ENCODE data around the gene TEAD4. TPM values are rescaled to one million over a fixed set of nuclear protein-coding genes. Genes with fewer than 3 reads are reported as not detected.

The TEAD4 gene
- total RNA-seq, 1 experiment from 2014 or later: 11.9 TPM

DNA sequence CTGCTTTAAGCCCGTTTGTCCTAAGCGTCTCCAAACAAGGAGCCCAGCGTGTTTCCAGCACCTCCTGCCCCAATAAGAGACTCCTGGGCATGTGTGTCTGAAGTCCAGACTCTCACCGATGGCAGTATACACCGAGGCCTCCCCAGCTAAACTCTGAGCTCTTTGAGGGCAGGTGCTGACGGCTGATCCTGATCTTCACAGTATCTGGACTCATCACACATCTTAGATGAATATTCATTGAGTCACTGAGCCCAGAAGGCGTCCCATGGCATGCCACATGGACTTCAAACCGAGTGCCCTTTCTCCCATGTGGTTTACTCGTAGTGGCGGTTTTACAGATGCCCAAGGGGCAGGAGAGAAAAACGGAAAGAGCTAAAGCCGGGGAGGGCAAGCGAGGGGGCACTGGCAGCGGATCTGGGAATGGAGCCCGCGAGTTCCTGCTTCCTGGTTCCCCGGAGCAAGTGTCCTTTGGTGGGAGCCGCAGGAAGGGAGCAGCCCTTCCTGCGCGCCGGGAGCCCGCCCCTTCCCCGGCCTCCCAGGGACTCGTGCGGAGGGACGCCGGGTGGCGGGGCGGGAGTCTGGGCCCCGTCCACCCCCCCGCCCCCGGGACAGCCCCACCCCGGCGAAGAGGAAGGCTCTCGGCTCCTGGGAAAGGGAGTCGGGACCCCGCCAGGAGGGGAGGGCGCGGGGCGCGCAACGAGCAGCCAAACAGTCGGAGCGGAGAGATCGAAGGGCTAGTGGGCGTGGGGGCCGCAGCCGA lies 585 bp upstream of the TEAD4 start:
- in situ Hi-C loops (cut with HindIII; ENCODE audit: low pct_unique_long_range_greater_than_20kb, low sequenced_read_pairs): no loop called here
- DNase-seq (ENCODE audit: low read depth, low spot score): peak; percentile 75

DNA sequence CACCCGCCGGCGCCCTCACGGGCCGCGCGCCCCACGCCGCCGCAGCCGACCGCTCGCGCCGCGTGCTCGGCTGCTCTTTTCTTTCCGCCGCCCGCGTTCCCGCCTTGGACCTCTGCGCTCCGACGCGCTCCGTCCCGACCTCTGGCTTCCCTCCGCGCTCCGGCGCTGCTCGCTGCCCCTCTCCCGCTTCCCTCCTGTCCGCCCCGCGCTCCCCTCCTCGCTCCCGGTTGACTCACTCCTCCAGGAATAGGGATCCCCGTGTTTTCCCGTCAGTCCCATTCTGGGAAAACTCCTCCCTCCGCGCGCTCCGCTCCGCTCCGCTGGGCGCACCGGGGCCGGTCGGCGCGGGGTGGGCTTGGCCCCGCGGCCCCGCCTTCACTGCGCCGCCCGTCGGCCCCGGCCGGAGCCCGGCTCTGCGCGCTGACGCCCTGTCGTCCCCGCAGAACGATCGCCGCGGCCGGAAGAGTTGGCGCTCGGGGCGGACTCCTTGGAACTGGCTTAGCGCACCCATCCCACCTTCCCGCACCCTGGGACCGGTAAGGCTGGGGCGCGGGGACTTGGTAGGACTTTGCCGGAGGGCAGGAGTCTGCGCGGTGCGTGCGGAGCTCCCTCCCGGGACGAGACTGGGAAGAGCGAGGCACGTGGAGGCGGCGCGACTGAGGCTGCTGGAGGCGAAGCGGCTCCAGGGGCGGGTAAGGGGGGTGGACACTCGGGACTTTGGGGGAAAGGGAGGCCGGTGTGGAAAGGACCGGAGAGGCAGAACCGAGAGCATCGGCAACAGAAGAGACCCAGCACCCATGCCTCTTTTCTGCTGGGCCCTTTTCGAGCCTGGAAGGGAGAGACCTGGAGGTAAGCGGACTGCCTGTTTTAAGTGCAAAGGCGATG lies 550 bp downstream of the TEAD4 start:
- peak; percentile 54 for DNase-seq (ENCODE audit: low read depth, low spot score)
- in situ Hi-C loops (cut with HindIII; ENCODE audit: low pct_unique_long_range_greater_than_20kb, low sequenced_read_pairs): no loop called here

DNA sequence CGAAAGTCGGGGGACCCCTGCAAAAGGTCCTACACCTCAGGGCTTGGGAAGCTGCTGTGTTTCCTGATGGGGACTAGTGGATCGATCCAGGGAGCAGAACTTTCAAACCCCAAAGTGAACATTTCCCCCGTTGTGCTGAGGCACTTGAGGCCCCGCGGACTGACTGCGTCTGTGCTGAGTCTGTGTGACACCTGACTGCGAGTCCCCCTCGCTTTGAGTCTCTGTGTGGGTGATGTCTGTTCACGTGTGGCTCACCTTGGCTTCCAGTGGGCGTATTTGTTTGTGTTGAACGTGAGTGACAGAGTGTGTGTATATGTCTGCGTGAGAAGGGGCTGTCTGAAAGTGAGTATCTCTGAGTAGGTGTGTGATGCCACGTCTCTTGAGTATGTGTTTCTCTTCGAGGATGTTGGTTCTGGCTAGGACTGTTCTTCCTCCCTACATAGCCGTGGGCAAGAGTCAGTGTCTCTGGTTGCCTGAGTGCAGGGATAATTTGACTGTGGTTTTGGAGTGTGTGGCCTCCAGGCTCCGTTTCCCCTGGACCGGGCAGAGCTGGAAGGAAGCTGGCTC lies 1.3 kb downstream of the TEAD4 start:
- DNase-seq (ENCODE audit: low read depth, low spot score): no peak
- in situ Hi-C loops (cut with HindIII; ENCODE audit: low pct_unique_long_range_greater_than_20kb, low sequenced_read_pairs): no loop called here

DNA sequence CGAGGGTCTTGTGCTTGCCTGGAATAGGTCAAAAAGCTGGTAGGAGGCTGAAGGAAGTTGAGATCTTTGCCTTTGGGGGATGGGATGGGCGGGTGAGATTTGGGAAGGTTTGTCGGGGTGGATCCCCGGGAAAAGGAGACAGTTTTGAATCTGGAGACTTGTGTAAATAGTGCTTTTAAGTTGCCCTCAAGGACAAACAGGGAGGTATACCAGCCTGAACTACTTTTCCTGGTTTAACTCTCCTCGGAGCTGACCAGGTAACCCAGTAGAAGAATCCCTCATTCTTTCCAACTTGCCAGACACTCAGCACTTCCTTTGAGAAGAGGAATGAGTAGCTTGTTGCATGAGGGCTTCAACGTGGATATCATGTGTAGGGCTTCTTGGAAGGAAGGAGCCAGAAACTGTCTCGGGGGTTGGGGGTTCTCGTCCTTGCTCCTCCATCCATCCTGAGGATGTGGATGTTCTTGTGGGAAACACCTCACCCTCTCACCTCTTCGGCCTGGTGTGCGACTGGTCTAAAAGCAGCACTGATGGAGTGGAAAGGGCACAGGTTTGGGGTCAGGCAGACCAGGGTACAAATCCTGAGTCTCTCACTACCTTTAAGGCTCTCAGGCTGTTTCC lies 1.9 kb downstream of the TEAD4 start:
- no peak for DNase-seq (ENCODE audit: low read depth, low spot score)
- in situ Hi-C loops (cut with HindIII; ENCODE audit: low pct_unique_long_range_greater_than_20kb, low sequenced_read_pairs): no loop called here

DNA sequence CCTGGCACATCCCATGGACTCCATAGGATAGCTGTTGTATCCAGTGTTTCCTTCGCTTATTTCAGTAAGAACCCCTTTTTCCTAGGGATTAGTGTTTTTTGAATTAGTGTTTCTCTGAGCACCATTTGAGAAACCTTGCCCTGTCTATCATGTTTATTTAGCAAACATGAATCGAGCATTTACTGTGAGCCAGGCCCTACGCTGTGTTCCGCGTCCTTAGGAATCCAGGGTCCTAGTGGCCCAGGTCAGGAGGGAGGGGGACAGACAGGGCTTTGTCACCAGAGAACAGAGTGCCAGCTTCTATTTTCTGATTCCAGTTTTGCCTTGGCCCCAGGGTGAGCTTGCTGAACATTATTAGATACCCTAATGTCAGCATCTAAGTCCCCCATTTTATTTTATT lies 2.5 kb downstream of the TEAD4 start:
- in situ Hi-C loops (cut with HindIII; ENCODE audit: low pct_unique_long_range_greater_than_20kb, low sequenced_read_pairs): no loop called here
- DNase-seq (ENCODE audit: low read depth, low spot score): no peak

DNA sequence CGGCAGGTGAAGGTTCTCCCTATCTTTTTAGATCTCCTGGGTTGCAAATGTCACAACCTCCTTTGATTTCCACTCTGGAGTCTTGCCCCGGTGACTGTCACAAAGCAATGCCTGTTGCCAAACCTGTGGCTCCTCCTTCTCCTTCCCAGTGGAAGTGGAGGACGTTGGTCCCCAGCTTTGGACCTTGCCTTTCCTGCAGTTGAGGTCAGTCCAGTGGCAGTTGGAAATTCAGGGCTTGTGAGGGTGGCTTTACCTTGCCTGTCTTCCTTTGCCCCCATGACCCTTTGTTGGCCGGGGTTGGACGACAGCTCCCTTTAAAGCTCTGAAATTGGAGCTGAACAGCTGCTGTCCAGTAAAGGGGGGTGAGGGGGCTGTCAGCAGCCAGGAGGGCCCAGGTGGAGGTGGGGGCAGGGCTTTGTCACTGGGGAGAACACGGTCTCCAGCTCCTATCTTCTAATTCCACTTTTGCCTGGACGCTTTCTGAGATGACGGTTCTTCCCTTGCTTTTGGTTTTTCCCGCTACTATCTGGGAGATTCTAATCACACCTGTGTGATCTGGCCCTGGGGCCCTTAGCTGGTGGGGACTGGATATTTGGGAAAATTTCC lies 4.1 kb downstream of the TEAD4 start:
- in situ Hi-C loops (cut with HindIII; ENCODE audit: low pct_unique_long_range_greater_than_20kb, low sequenced_read_pairs): no loop called here
- no peak for DNase-seq (ENCODE audit: low read depth, low spot score)

DNA sequence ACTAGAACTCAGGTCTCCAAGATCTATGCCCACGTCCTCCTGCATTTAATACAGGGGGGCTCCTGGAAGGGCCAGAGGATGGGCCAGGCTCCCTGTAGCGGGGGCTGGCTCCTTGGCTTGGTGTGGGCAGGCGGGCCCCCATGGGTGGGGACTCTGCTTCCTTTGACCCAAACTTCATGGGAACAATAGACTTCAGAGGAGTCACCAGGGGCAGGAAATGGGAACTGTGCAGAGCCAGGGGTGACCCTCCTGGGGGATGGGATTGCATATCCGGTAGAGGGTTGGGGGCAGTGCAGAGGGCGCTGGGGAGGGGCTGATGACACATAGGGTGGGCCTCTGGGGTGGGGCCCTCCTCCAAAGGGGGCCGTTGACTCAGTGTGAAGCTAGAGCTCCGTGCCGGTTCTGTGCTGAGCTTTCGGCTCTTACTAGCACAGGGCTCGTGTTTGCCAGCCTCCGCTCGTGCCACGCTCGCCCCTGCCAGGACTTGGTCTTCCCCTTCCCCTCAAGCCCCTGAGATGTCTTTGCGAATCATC lies 4.6 kb downstream of the TEAD4 start:
- no peak for DNase-seq (ENCODE audit: low read depth, low spot score)
- in situ Hi-C loops (cut with HindIII; ENCODE audit: low pct_unique_long_range_greater_than_20kb, low sequenced_read_pairs): no loop called here

DNA sequence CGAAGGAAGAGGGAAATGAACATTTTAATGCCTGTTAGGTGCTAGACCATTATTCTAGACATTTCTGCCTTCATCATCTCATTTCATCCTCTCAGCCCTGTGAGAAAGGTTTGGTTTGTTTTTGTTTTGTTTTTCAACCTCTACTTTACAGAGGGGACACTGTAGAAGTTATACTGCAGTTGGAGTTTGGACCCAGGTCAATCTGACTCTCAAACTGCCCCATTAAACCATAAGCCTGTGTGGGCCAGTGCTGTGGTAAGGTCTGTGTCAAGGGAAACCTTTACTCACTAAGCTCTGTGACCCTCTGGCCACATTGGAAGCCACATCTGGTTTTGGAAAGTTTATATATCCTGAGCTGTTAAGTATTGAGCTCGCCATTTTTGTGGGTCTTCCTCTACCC lies 8.5 kb downstream of the TEAD4 start:
- DNase-seq (ENCODE audit: low read depth, low spot score): no peak
- in situ Hi-C loops (cut with HindIII; ENCODE audit: low pct_unique_long_range_greater_than_20kb, low sequenced_read_pairs): no loop called here

DNA sequence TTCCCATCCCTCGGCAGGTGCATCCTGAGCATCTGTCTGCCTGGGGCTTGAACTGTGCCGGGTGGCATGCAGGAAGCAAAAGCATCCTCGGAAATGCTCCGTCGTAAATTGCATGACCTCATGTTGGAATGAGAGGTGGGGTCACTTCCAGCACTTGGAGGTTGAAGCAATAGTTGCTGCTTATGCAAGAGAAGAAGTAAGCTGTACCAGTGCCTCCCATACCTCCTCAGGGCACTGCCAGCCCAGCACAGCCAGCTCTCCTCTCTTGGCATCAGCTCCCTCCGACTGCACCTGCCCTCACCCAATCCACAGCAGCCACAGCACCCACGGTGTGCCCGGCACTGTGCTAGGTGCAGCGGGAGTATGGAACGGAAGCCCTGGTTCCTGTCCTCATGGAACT lies 11.5 kb downstream of the TEAD4 start:
- in situ Hi-C loops (cut with HindIII; ENCODE audit: low pct_unique_long_range_greater_than_20kb, low sequenced_read_pairs): no loop called here
- no peak for DNase-seq (ENCODE audit: low read depth, low spot score)

DNA sequence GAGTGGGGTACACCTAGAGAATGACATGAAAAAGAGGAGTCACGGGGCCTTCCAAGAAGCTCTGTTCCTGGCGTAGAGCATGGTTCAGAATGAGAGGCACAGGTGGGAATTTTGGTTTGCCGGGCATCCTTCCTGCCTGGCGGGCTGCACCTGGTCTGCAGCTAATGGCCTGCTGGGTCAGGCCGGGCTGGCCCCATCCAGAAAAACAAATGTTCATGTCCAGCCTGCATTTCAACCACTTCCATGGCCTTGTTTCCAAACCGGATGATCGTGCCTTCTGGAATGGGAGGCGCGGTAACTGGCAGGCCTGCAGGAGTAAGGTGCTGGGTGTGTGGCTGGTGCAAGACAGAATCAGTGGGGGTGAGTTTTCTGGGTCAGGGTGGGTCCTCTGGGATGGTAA lies 14.4 kb downstream of the TEAD4 start:
- in situ Hi-C loops (cut with HindIII; ENCODE audit: low pct_unique_long_range_greater_than_20kb, low sequenced_read_pairs): no loop called here
- DNase-seq (ENCODE audit: low read depth, low spot score): no peak

DNA sequence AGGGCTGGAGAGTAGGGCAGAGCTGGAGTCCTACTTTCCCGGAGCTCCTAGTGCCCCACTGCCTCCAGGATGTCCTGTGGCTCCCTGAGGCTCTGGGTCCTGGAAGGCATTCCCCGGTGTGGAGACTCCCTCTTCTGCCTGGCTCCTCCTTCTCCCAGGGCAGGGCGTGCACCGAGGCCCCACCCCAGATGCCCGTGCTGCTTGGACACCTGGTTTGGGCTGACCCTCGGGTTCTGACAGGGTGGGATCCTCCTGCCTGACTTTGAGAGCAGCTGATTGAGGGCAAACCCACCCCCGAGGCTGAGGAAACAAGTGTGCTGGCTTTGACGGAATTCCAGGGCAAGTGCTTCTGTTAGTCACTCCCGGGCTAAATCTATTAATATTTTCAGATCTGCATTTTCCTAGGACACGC lies 15.4 kb downstream of the TEAD4 start:
- DNase-seq (ENCODE audit: low read depth, low spot score): no peak
- in situ Hi-C loops (cut with HindIII; ENCODE audit: low pct_unique_long_range_greater_than_20kb, low sequenced_read_pairs): no loop called here

DNA sequence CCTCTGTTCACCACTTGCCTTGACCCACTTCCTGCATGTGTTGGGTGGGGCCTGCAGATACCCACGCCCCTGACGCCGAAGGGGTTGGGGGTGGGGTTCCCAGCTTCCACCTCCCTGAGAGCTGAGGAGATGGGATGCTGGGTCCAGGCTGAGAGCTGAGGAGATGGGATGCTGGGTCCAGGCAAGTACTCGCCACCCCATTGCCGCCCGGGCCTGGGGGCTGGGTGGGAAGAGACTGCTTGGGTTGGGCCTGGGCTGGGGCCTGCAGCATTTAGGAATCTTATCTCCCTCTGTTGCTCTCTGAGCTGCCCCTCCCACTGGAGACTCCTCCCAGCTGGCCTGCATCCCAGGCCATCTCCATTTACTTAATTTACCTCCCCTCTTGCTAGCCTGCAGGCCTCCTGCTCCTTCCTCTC lies 17.4 kb downstream of the TEAD4 start:
- in situ Hi-C loops (cut with HindIII; ENCODE audit: low pct_unique_long_range_greater_than_20kb, low sequenced_read_pairs): no loop called here
- DNase-seq (ENCODE audit: low read depth, low spot score): no peak

DNA sequence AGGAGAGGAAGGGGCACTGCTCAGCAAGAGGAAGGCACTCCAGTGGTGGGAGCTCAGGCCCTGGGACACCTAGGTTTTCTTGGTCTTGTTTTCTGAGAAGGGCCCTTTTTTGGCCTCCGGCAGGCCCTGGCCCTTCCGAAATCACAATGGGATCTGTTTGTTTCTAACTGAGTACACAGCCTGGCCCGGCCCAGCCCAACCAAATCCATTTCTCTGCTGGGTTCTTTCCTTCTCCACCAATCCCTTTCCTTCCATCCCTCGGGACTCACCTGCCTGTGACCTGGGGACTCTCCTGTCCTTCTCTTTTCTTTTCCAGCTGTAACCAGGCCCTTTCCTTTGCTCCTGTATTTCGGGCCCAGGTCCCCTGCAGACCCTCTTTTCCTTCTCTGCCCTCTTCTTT lies 18.6 kb downstream of the TEAD4 start:
- no peak for DNase-seq (ENCODE audit: low read depth, low spot score)
- in situ Hi-C loops (cut with HindIII; ENCODE audit: low pct_unique_long_range_greater_than_20kb, low sequenced_read_pairs): no loop called here

DNA sequence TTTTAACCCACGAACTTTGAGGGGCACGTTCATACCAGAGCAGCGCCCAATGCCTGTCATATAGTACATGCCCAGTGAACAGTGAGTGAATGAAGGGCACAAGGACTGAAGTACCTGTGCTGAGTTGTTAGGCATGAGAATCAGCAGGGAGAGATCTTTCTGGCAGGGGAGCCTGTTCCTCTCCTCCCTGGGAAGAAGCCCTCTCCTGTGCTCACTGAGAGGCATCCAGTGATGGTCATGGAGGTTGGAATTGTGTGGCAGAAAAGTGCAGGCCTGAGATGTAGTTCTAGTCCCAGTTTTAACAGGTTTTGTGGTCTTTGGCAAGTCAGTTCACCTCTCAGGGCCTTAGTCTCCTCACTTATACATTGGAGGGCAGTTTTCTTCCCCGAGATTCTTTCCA lies 20.6 kb downstream of the TEAD4 start:
- no peak for DNase-seq (ENCODE audit: low read depth, low spot score)
- in situ Hi-C loops (cut with HindIII; ENCODE audit: low pct_unique_long_range_greater_than_20kb, low sequenced_read_pairs): no loop called here

DNA sequence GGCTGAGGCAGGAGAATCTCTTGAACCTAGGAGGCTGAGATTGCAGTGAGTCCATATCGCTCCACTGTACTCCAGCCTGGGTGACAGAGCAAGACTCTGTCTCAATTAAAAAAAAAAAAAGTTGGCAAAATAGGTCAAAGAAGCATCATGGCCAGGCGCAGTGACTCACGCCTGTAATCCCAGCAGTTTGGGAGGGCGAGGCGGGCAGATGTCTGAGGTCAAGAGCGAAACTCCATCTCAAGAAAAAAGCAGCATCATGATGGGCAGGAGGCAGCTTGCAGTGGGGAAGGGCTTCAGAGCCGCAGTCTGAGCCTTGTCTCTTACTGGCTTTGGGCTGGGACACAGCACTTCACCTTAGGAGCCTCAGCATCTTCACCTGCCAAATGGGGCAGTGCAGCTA lies 21.4 kb downstream of the TEAD4 start:
- in situ Hi-C loops (cut with HindIII; ENCODE audit: low pct_unique_long_range_greater_than_20kb, low sequenced_read_pairs): no loop called here
- no peak for DNase-seq (ENCODE audit: low read depth, low spot score)

DNA sequence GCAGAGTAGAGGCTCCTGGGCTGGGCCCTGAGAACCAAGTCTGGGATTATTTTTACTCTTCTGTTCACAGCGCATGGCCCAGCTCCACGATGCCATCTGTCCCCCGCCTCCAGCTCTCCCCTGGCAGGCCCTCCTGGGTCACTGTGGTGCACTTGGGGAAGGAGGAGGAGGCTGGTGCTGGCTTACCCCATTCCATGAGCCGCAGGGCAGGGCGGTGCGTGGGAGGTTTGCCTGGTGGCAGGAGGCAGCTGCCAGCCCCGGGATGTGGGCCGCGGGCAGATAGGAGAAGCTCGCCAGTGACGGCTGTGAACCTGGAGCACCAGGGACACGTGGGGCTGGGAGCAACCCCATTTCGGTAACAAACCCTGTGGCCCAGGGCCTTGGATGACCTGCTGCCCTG lies 23.2 kb downstream of the TEAD4 start:
- in situ Hi-C loops (cut with HindIII; ENCODE audit: low pct_unique_long_range_greater_than_20kb, low sequenced_read_pairs): no loop called here
- DNase-seq (ENCODE audit: low read depth, low spot score): no peak

DNA sequence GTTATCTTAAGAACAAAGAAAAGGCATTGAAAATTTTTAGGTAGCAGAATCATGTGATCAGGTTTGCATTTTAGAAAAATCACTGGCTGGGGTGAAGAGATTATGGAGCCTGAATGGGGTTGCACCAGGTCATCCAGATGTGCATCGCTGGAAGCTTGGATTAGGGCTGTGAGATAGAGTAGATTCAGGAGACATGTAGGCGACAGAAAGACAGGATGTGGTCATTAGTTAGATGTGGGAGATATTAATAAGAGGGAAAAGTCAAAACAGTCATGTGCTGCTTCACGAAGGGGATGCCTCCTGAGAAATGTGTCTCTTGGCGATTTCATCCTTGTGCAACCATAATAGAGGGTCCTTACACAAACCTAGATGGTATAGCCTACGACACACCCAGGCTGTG lies 25.1 kb downstream of the TEAD4 start:
- no peak for DNase-seq (ENCODE audit: low read depth, low spot score)
- in situ Hi-C loops (cut with HindIII; ENCODE audit: low pct_unique_long_range_greater_than_20kb, low sequenced_read_pairs): no loop called here

DNA sequence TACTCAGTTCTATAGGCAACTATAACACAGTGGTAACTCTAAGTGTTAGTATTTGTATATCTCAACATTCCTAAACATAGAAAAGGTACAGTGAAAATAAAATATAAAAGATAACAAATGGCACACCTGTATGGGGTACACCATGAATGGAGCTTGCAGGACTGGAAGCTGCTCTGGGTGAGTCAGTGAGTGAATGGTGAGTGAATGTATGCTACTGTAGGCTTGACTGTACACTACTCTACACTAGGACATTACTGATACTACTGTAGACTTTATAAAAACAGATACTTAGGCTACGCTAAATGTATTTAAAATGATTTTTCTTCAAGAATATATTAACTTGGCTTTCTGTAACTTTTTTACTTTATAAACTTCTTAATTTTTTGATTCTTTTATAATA lies 25.5 kb downstream of the TEAD4 start:
- no peak for DNase-seq (ENCODE audit: low read depth, low spot score)
- in situ Hi-C loops (cut with HindIII; ENCODE audit: low pct_unique_long_range_greater_than_20kb, low sequenced_read_pairs): no loop called here

All from SK-MEL-5 (cell line).